Activated CD8-positive, alpha-beta T cell treated with anti-CD3 and anti-CD28 coated beads for 36 hours (primary cell): ENCODE data around the gene HOXD10. TPM values are rescaled to one million over a fixed set of nuclear protein-coding genes. Genes with fewer than 3 reads are reported as not detected.

Experiments used
- ATAC-seq: fragments of 200-7000 bp; cut with Tn5 transposase; one replicate; pipeline ENCODE4 v1.10.0; 2021; ENCODE audit warnings: mild to moderate bottlenecking, moderate library complexity
- CTCF ChIA-PET: fragments of 350-600 bp; sonication (Branson Sonifier 250); formaldehyde crosslinking; loops from one replicate; lab custom pipeline; 2021; ENCODE audit warnings: antibody characterized with exemption; lab: Charles Lee
- POLR2A ChIA-PET: fragments of 350-600 bp; sonication (Branson Sonifier 250); formaldehyde crosslinking; loops from one replicate; lab custom pipeline; 2021; ENCODE audit warnings: antibody characterized with exemption; lab: Charles Lee
- DNase-seq: peaks from one replicate; pipeline ENCODE4 v3.0.0-alpha.2; 2020
- H3K27ac Mint-ChIP-seq: one replicate; pipeline ENCODE4 v1.8.0; 2021; ENCODE audit warnings: mild to moderate bottlenecking, mixed read lengths
- H3K27me3 Mint-ChIP-seq: one replicate; pipeline ENCODE4 v1.8.0; 2021; ENCODE audit warnings: mixed read lengths
- H3K36me3 Mint-ChIP-seq: one replicate; pipeline ENCODE4 v1.8.0; 2021; ENCODE audit warnings: low read depth, mixed read lengths
- H3K4me1 Mint-ChIP-seq: one replicate; pipeline ENCODE4 v1.8.0; 2021; ENCODE audit warnings: low read depth, mixed read lengths
- H3K4me3 Mint-ChIP-seq: one replicate; pipeline ENCODE4 v1.8.0; 2021; ENCODE audit warnings: mild to moderate bottlenecking, moderate library complexity, mixed read lengths
- H3K9me3 Mint-ChIP-seq: one replicate; pipeline ENCODE4 v1.8.0; 2021; ENCODE audit warnings: mixed read lengths
- intact Hi-C: fragments of 100-400 bp; cut with micrococcal nuclease; formaldehyde crosslinking; loops from one replicate; pipeline ENCODE4 v1.10.0; 2022
- total RNA-seq, 2 experiments: library from RNA; stranded (reverse); gene quantifications; one replicate each; pipeline ENCODE4 v1.2.3, GENCODE V29; 2021
- TF ChIP-seq, protein P1 (sequence below): fragments of 200-600 bp; IDR thresholded peaks from one replicate; pipeline ENCODE4 v1.8.0; 2022; ENCODE audit warnings: antibody characterized with exemption, mild to moderate bottlenecking

HOXD10 gene
- total RNA-seq, 2 experiments from 2014 or later, result not detected

DNA sequence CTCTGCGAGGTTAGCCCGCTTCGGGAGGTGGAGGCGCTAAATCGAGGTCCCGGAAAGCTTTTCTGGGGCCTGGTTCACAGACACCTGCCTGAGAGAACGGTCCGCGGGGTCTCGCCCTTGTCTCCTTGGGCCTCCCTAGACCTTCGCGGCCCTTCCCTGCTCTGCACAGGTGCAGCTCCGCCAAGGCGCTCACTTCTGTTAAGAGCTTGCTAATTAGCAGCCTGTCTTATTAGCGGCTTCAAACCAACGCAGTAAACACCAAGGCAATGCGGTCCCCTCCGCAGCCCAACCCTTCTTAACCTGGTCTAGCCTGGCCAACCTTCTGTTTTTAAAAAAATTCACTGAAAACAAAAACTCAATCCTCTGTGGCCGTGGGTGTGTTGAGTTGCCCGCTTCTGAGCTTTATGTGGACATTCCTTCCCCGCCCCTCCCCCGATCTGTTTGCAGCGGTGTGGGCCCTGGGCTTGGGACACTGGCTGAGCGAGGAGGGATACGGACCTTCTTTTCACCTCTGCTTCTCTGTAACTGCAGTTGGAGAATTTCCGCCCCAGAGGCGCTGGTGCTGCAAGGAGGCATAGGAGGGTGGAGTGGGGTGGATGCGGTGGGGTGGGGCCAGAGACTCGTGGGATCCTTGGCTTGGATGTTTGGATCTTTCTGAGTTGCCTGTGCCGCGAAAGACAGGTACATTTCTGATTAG is 31.4 kb downstream of the HOXD10 start:
- ChIA-PET CTCF (no interaction called here), POLR2A (no interaction called here)
- DNase-seq (no peak), ATAC-seq (no peak)
- no peaks in the 10 kb centered on the region for H3K36me3 Mint-ChIP-seq
- no peaks in the 10 kb centered on the region for H3K9me3 Mint-ChIP-seq
- intact Hi-C loops, result no loop called here
- H3K4me3 Mint-ChIP-seq, result no peak overlapping the region
- peaks cover 7% of the 10 kb centered on the region for H3K4me1 Mint-ChIP-seq
- no peak overlapping the region for H3K27ac Mint-ChIP-seq
- TF ChIP-seq, protein P1, sequence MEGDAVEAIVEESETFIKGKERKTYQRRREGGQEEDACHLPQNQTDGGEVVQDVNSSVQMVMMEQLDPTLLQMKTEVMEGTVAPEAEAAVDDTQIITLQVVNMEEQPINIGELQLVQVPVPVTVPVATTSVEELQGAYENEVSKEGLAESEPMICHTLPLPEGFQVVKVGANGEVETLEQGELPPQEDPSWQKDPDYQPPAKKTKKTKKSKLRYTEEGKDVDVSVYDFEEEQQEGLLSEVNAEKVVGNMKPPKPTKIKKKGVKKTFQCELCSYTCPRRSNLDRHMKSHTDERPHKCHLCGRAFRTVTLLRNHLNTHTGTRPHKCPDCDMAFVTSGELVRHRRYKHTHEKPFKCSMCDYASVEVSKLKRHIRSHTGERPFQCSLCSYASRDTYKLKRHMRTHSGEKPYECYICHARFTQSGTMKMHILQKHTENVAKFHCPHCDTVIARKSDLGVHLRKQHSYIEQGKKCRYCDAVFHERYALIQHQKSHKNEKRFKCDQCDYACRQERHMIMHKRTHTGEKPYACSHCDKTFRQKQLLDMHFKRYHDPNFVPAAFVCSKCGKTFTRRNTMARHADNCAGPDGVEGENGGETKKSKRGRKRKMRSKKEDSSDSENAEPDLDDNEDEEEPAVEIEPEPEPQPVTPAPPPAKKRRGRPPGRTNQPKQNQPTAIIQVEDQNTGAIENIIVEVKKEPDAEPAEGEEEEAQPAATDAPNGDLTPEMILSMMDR, result no peak
- peaks cover 84% of the 10 kb centered on the region for H3K27me3 Mint-ChIP-seq

DNA sequence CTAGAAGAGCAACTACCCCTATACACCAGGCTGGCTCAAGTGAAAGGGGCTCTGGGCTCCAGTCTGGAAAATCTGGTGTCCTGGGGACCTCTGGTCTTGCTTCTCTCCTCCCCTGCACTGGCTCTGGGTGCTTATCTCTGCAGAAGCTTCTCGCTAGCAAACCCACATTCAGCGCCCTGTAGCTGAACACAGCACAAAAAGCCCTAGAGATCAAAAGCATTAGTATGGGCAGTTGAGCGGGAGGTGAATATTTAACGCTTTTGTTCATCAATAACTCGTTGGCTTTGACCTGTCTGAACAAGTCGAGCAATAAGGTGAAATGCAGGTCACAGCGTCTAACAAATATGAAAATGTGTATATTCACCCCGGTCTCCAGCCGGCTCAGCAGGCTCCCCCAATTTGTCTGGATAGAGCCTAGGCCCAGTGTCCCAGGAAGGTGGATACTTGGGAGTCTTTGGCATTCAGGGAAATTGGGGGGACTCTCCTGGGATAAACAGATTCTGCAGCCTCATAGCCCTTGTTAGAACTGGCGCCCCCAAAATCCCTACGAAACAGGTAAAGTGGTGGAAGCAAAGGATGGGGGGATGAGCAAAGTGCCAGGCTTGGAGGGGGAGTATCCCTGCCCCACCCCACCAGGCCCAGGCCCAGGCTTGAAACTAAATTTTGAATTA is 32.3 kb downstream of the HOXD10 start:
- ChIA-PET POLR2A (no interaction called here), CTCF (no interaction called here)
- no peaks in the 10 kb centered on the region for H3K36me3 Mint-ChIP-seq
- peaks cover 7% of the 10 kb centered on the region for H3K4me1 Mint-ChIP-seq
- peaks cover 84% of the 10 kb centered on the region for H3K27me3 Mint-ChIP-seq
- ATAC-seq, result no peak
- no peak overlapping the region for H3K27ac Mint-ChIP-seq
- H3K9me3 Mint-ChIP-seq, result no peaks in the 10 kb centered on the region
- no peak for DNase-seq
- no peak overlapping the region for H3K4me3 Mint-ChIP-seq
- intact Hi-C loops, result no loop called here
- TF ChIP-seq, protein P1, result no peak

DNA sequence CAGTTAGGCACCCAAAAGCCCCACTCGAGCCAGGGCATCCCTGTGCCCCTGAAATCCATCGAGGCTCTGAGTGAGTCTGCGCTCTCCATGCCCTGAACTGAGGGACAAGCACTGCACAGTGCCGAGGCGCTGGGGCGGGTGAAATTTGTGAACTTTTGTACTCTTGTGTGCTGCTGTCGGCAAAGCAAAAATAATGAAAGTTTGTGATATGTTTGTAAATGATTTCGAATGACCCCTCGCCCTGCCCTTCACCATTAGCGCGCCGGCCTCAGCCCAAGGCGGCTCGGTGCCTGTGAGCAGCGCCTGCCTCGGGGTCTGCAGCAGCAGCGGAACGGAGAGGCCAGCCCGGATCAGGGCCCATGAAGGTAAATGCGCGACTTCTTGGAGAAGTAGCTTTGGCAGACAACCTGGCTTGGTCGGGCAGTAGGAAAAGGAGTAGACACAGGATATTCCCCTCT is 32.9 kb downstream of the HOXD10 start:
- ChIA-PET CTCF (interaction anchor here (2.7 kb wide), 1 partner anchor 306 kb away, joined by 8 read pairs; no protein-coding TSS in a partner anchor), POLR2A (no interaction called here)
- TF ChIP-seq, protein P1, result no peak
- H3K27me3 Mint-ChIP-seq, result peaks cover 84% of the 10 kb centered on the region
- H3K9me3 Mint-ChIP-seq, result no peaks in the 10 kb centered on the region
- intact Hi-C loops, result no loop called here
- peaks cover 7% of the 10 kb centered on the region for H3K4me1 Mint-ChIP-seq
- no peak overlapping the region for H3K4me3 Mint-ChIP-seq
- DNase-seq, result no peak
- no peaks in the 10 kb centered on the region for H3K36me3 Mint-ChIP-seq
- ATAC-seq, result no peak
- H3K27ac Mint-ChIP-seq, result no peak overlapping the region

DNA sequence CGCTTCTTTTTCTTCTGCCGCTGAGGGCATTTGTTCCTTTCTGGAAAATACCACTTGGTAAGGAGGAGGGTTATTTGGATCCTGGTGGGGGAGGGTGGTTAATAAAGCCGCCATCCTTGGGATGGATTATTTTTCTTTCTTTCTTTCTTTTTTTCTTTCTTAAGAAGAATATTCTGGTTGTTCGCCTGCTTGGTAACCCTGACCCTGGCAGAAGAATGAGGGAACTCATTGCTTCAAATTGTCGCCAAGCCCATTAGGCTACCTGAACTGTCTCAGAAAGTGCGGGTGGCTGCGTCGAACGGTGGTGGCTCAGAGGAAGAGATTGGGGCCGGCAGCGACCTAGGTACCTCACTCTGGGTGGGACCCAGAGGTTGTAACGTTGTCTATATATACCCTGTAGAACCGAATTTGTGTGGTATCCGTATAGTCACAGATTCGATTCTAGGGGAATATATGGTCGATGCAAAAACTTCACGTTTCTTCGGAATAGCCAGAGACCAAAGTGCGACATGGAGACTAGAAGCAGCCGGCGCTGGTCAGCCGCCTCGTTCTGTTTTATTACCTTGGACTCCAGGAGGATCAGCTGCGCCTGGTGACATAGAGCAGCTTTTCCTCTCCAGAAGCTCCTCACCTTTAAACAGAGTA is 33.5 kb downstream of the HOXD10 start:
- no peaks in the 10 kb centered on the region for H3K36me3 Mint-ChIP-seq
- TF ChIP-seq, protein P1, result no peak
- CTCF ChIA-PET, result interaction anchor here (1.4 to 2.7 kb wide), 4 partner anchors 10 to 305 kb away, joined by 3 to 17 read pairs (median 6); no protein-coding TSS in a partner anchor
- peaks cover 84% of the 10 kb centered on the region for H3K27me3 Mint-ChIP-seq
- POLR2A ChIA-PET, result interaction anchor here (0.7 kb wide), 1 partner anchor 76 kb away, joined by 3 read pairs; no protein-coding TSS in a partner anchor
- no peak overlapping the region for H3K4me3 Mint-ChIP-seq
- ATAC-seq (no peak), DNase-seq (no peak)
- H3K4me1 Mint-ChIP-seq, result peaks cover 7% of the 10 kb centered on the region
- intact Hi-C loops, result no loop called here
- H3K9me3 Mint-ChIP-seq, result no peaks in the 10 kb centered on the region
- no peak overlapping the region for H3K27ac Mint-ChIP-seq
